H1 (cell line): ENCODE data around the gene TFPT. TPM values are rescaled to one million over a fixed set of nuclear protein-coding genes. Genes with fewer than 3 reads are reported as not detected.

ENCODE experiments used
- BCL11A ChIP-seq, 2 experiments: IDR thresholded peaks; one replicate each; pipeline ENCODE4 v1.6.1; 2011; ENCODE audit warnings: low read depth in 2 of 2, low read length in 2 of 2, mild to moderate bottlenecking in 2 of 2
- CTCF ChIP-seq, 3 experiments: IDR thresholded peaks; 1 replicate in 2 of 3; 2 replicates in 1 of 3; pipeline versions ENCODE4 v1.5.1 to v1.6.1; 2011; ENCODE audit warnings: low read length in 3 of 3, mild to moderate bottlenecking in 3 of 3, inconsistent platforms in 2 of 3, low read depth in 1 of 3, moderate library complexity in 1 of 3; ENCODE audit not compliant: insufficient read depth in 1 of 3; ENCODE audit errors: control extremely low read depth in 1 of 3
- EP300 ChIP-seq, 2 experiments: IDR thresholded peaks; 1 replicate in 1 of 2; 2 replicates in 1 of 2; pipeline ENCODE4 v1.6.1; 2011 to 2012; ENCODE audit warnings: low read depth in 2 of 2, low read length in 2 of 2, mild to moderate bottlenecking in 2 of 2, borderline replicate concordance in 1 of 2, inconsistent platforms in 1 of 2, moderate library complexity in 1 of 2
- EZH2 ChIP-seq: fragments of 200-600 bp; sonication (generic); IDR thresholded peaks from 2 replicates; pipeline ENCODE4 v1.7.1; 2012; ENCODE audit warnings: low read depth, mild to moderate bottlenecking, moderate library complexity, low read length, inconsistent platforms; ENCODE audit not compliant: severe bottlenecking
- HDAC6 ChIP-seq: IDR thresholded peaks from one replicate; pipeline ENCODE4 v1.7.1; 2012; ENCODE audit warnings: low read depth, mild to moderate bottlenecking, inconsistent platforms, low read length, moderate library complexity
- JUND ChIP-seq: IDR thresholded peaks from 2 replicates; pipeline ENCODE4 v1.6.1; 2011; ENCODE audit warnings: mild to moderate bottlenecking, improper control_type of control experiment, low read length
- POLR2A ChIP-seq, 2 experiments: IDR thresholded peaks; 1 replicate in 1 of 2; 2 replicates in 1 of 2; pipeline ENCODE4 v1.6.1; 2011; ENCODE audit warnings: low read depth in 2 of 2, low read length in 2 of 2, mild to moderate bottlenecking in 2 of 2; ENCODE audit errors: control extremely low read depth in 1 of 2
- RFX5 ChIP-seq: IDR thresholded peaks from 2 replicates; pipeline ENCODE4 v1.6.1; 2011; ENCODE audit warnings: low read depth, low read length, improper control_type of control experiment, borderline replicate concordance
- SAP30 ChIP-seq: fragments of 300-600 bp; sonication (generic); IDR thresholded peaks from 2 replicates; pipeline ENCODE4 v1.7.1; 2012; ENCODE audit warnings: low read length, moderate library complexity, mild to moderate bottlenecking, inconsistent platforms; ENCODE audit not compliant: insufficient read depth, insufficient replicate concordance
- SP2 ChIP-seq: IDR thresholded peaks from 2 replicates; pipeline ENCODE4 v1.6.1; 2012; ENCODE audit warnings: mild to moderate bottlenecking, low read length, inconsistent platforms
- TAF1 ChIP-seq: IDR thresholded peaks from 2 replicates; pipeline ENCODE4 v1.6.1; 2011; ENCODE audit warnings: mild to moderate bottlenecking, low read depth, low read length
- TCF12 ChIP-seq: IDR thresholded peaks from 2 replicates; pipeline ENCODE4 v1.6.1; 2011; ENCODE audit warnings: low read depth, mild to moderate bottlenecking, low read length
- polyA plus RNA-seq, 7 experiments: library from polyadenylated mRNA; depleted of rRNA in 3 of 7; stranded (reverse) in 5 of 7; unstranded in 2 of 7; fragments of >200 nt in 5 of 7; fragments of 200-250 nt in 2 of 7; gene quantifications; 1 replicate in 5 of 7; 2 replicates in 1 of 7; 4 replicates in 1 of 7; pipeline versions ENCODE4 v1.2.1 to v1.2.3, GENCODE V29; 2011 to 2013; ENCODE audit warnings: missing spikeins in 2 of 7, mixed read lengths in 2 of 7
- total RNA-seq: library from RNA; stranded (reverse); fragmentation: NEBNext Ultra II Directional; extraction: Animal tissue kit (Norgen Biotek cat#: 25700); gene quantifications from 2 replicates; pipeline ENCODE4 v1.2.1, GENCODE V29; 2021

Gene TFPT
- total and polyA plus RNA-seq, 2 of the 8 experiments (the other 6 are each of a cell fraction or from before 2014, with no cell fraction given): 10.4 to 17.7 TPM

- TF ChIP-seq CTCF (IDR thresholded peaks at IDR 0.05; ENCODE audit: control extremely low read depth in 1 of 3, insufficient read depth in 1 of 3, low read depth in 1 of 3, low read length in 3 of 3): no peak
- TF ChIP-seq HDAC6: no peak
- no peak for TF ChIP-seq EP300 (IDR thresholded peaks at IDR 0.05; ENCODE audit: borderline replicate concordance in 1 of 2, low read depth in 2 of 2, low read length in 2 of 2)
- TF ChIP-seq POLR2A (IDR thresholded peaks at IDR 0.05; ENCODE audit: control extremely low read depth in 1 of 2, low read depth in 2 of 2, low read length in 2 of 2): no peak
- no peak for TF ChIP-seq TAF1
- no peak for TF ChIP-seq SP2
- no peak for TF ChIP-seq TCF12
- no peak for TF ChIP-seq RFX5
- TF ChIP-seq BCL11A (IDR thresholded peaks at IDR 0.05; ENCODE audit: low read depth in 2 of 2, low read length in 2 of 2): no peak
- TF ChIP-seq EZH2: no peak
- TF ChIP-seq JUND: no peak
- no peak for TF ChIP-seq SAP30
Observed at GRCh38 chr19:54123682-54124081, 8.2 kb upstream of the TFPT start (continued).
